GM18499 (cell line): ENCODE results near the gene WDFY4.

Source experiments
- ATAC-seq: cut with Tn5 transposase; IDR thresholded peaks from one replicate; pipeline ENCODE4 v1.9.1; 2021; ENCODE audit warnings: moderate number of reproducible peaks; ENCODE audit not compliant: insufficient read depth, unreplicated experiment

Gene WDFY4

DNA sequence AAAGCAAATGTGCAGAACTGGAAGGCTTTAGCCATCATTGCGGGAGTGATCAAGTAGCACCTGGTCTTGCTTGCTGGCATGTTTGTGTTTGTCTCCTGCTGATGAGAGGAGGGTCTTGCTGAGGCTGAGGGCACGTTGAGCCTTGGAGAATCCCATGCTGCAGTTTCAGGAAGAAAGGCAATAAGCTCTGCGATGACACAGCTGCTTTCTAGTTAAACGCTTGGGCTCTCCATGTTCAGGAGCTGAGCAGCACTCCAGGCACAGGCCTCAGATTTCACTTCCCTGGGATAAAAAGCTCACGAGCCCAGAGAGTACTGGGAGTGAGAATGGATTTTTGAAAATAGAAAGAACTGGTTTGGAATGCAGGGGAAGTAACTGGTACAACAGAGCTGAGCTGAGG is 154.2 kb downstream of the WDFY4 start:
- no peak for ATAC-seq

DNA sequence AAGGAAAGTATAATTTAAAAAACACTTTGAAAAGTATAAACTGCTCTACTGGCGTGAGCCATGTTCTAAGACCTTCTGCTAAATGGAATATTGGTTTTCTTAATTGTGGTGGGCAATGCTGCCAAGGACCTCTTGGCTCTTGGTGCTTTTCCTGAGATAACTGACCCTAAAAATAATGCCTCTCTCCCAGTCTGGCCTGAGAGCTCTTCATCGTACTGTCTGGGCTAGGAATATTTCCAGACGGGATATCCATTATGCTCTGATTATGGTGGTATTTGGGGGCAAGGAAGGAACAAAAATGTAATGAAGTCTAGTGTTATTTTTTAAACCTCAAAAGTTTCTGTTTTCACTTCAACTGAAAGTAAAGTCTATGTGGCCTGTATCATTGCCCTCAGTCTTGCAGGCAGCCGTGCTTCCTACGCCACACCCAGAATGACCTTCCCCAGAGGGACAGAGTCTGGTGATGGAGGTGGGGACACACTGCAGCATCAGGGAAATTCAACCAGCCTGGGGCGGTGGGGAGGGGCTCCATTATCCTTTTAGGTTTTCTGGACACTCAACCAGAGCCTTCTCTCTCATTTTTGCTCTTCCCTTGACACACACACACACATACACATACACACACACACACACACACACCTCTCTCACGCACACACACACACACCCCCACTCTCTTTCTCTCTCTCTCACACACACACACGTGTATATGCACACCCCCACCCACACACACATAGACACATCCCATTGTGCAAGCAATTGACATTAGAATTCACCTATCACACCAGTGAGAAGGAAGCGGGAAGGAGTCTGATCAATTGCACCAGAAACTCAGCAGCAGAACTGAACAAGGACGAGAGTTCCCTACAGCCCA is 155.4 kb downstream of the WDFY4 start:
- no peak for ATAC-seq

DNA sequence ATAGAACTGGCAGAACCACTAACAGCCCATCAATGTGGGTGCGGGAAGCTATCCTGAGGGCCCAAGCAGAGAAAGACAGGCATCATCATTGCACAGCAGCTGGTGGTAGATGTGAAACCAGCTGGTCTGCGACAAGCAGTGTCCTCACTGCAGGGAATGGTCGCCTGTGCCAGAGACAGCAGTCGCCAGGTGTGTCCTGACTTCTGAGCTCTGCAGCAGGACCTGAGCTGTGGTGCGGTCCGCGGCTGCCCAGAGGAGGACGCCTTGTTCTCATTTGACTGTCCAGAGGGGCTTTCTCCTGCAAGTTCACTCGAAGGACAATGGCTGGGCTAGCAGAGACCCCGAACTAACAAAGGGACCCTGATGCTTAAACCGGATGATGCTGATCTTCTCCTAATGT is 157.6 kb downstream of the WDFY4 start:
- ATAC-seq: no peak

DNA sequence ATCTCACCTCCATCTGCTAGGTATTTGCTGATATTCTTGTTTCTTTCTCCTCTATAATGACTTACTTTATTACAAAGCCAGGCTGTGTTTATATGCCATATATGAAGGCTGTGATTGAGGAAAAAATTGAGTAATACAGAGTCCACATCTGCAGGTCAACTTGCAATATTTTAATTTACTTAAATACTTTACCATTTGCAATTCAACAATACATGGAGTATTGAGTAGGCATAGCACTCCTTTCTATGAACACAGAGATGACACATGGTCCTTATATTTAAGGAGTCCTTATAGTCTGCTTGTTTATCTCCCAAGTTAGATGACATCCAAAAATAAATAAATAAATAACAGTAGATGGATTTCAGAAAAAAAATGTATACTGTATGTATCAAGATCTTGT is 158.5 kb downstream of the WDFY4 start:
- ATAC-seq: no peak

DNA sequence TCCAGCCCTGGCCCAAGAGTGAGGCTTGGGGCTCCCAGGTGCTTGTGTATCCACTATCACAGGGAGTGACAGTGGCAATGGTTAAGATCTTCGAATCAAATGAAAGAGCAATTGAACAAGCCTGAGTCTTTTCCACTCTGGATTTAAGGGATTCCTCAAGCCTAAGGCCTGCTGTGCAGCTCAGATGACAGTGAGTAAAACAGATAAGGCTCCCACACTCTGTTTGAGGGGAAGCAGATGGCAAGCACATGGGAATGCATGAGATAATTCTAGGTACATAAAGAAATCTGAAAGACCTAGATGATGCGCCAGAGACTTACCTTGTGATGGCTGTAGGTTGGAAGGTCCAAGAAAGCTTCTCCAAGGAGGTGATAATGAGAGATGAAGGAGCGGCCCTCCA is 159.9 kb downstream of the WDFY4 start:
- ATAC-seq: no peak

DNA sequence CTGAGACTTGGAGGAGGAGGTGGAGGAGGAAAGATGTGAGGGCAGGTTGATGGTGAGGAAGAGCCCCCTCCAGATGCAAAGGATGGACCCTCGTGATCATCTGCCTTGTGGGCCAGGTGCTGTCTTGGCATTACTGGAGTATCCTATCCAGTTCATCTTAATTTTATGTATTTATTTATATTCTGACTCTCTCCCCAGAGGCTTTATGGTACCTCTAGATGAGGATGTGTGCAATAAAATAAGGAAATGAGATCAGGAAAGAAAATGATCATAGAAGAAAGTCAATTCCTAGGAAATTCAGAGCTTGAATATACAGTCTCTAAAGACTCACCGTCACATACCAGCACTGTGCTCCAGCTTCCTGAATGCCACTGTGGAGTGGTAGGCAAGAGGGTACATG is 160.8 kb downstream of the WDFY4 start:
- no peak for ATAC-seq

DNA sequence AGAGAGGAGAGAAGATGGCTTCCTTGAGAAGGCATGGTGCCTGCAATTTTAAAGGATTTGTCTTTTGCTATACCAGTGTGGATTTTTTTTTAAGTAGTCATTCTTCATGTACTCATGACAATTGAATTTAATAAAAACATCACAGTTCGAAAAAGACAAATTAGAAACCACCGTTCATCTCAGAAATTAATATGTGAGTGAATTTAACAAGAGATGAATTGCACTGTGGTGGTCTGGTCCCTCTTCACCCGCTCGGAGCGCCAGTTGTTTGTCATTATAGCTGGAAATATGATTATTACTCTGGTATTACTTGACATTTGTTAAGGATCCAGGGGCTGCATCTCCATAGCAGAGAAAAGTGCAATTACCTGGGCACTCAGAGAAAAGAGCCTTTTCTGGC is 163.0 kb downstream of the WDFY4 start:
- no peak for ATAC-seq

DNA sequence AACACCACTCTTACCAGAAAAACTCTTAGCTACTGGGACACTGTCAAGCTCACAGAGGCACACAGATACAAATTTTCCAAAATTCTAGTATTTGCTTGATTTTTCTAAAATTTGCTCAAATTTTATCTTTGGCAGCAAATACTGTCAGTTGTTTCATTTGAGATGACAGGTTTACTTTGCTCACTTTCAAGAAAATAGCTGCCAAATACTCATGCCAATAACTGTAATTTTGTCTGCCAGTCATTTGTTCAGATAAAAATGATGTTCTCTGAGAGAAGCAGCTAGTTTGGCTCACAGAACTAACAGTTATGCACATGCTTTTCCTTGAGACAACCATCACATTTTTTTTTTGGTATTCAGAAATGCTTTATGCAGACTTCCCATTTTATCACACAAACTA is 172.2 kb downstream of the WDFY4 start:
- ATAC-seq: no peak

DNA sequence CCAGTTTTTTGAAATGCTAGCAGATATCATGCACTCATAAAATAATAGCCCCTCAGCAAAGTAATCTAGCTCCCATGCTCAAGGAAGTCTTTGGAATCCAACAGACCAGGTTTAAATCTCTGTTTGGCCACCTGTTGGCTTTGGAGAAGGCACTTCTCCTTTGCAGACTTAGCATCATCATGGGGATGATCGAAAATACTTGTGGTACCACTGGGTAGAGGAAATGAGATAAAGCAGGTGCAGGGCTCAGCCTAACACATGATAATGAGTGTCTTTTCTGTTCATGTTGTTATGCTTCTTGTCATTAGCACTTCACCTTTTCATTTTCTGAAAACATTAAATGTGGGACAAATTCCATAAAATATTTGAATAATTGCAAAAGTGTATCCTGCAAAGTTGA is 187.6 kb downstream of the WDFY4 start:
- ATAC-seq: no peak

DNA sequence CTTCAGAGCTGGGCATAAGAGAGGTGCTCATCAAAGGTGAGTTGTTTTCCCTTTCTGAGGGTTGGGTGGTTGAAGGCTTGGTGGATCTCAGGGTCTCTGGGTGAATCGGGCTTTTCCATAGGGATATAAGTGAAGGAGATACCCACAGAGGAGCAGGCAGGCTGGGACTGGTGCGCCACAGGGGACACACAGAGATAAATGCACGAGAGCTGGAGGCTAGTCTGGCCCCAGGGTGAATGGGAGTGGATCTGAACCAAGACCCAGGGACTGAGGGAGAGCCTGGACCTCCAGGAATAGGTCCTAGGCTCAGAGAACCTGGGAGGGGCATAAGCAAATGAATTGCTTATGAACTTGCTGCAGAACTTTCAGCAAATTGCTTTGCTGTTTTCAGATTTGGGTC is 193.4 kb downstream of the WDFY4 start:
- no peak for ATAC-seq

DNA sequence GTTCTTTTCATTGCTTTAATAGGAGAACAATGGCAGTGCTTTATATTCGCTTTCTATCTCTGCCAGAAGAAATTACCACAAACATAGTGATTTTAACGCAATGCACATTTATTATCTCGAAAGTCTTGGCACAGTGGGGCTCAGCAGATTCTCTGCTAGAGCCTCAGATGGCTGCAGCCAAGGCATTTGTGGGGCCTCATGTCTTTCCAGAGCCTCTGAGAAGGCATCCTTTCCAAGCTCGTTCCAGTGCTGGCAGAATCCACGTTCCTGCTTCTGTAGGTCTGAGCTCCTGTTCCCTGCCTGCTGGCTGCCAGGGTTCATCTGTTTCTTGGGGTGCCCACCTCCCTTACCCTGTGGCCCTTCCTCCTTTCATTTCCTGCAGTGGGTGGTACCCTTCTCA is 194.8 kb downstream of the WDFY4 start:
- ATAC-seq: no peak

DNA sequence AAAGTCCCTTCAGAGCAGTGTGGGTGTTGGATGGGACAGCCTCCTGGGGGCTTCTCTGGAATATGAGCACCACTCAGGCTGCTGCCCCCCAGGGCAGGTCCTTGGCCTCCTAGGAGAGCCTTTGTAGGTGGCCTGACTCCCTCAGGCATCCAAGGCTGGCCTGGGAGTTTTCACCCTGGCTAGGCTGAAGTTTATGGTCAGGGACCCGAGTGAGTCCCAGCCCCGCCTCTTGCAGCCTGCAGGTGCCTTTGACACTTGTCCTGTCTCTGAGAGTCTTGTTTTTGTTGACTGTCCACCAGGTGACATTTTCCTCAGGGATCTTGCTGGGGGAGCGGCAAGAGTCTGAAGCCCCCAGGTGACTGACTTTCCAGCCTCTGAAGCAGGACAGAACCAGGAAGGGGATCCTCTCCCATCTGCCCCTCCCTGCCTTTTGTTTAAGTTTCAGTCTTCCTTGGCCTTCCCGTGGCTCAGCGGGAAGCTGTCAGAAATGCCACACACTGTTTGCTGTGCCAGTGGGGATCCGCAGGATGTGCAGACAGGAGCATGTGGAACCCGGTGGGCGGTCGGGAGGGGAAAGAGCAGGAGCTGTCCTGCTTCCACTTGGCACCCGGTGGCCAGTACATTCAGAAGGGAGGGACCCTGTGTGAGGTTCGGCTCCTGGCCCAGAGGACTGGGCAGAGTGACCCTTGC is 195.5 kb downstream of the WDFY4 start:
- ATAC-seq: no peak

DNA sequence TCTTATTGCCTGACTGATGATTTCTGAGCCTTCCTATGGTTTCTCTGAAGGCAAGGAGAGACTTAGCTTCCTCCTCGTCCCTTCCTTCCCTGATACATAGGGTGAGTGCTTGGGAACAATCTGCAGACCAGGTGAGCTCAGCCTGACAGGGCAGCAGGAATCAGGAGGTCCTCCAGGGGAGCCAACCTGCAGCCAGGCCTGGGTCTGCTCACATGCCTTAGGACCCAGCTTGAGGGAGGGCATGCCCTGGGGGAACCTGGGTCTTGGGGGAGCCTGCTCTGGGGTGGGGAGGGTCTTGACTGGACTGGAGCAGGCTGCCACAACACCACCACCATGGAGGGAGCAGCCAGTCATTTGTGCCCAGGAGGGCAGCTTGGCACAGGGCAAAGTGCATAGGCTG is 197.3 kb downstream of the WDFY4 start:
- ATAC-seq: no peak

DNA sequence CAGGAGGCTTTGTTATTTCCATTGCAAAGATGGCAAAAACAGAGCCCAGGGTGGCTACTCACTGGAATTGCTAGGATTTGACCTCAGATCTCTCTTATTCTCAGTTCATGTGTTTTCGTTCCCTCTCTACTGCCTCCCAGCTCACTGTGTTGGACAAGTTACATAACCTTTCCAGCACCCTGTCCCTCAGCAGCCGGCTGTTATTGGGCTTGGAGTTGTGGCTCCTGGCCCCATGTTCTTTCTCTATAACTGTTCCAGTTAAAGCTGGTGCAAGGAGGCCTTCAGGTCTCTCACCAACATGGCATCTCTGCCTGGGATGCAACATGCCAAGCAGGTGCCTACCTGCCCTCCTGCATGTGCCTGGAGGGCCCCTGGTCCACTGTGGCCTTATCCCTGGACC is 198.2 kb downstream of the WDFY4 start:
- no peak for ATAC-seq

DNA sequence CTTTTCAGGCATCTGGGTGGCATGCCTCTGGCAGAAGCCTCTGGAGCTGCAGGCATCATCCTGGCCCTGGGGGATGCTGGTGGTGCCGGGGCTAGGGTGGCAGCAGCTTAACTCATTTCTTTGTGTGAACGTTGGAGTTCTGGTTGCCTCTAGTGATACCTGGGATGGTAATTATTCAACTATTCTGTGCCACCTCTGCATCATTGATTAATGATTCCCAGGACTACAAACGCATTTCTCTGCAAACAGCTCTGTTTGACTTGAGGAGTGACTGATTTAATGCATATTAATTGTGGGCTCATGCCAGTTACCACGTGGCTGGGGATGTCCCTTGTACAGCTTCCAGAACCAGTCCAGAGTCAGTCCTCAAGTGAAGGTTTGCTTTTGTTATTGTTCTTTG is 199.0 kb downstream of the WDFY4 start:
- ATAC-seq: no peak

DNA sequence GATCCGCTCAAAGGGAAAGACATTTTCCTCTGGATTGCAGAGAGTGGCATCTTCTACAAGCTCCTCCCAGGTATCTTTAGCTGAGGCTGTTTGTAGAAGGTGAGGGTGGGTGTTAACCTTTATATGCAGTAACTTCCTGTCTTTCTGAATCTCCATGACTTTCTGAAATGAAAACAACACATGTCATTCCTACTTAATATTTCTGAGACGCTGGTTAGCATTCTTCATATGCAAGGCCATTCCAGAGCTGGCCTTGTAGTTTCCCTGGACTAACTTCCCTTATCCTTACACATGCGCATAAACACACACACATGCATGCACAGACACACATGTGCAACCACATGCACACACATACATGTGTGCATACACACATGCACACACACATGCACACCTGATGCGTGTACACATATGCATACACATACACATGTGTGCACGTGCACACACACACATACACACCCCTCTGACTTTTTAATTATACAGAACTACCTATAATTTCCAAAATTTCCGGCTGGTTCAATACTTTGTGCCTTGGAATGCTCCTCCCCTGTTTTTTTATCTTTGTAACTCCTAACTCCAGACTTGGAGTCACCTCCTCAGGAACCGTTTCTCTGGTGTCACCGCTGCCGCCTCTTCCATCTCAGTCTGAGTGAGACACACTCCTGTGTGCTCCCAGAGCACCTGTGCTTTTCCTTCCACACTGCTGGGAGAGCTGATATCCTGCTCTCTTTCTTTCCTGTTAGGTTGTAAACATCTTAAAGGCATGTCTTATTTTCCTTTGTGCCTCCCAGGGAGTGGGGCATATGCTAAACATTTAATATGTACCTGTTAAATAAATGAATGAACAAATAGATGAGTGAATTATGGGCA is 199.7 kb downstream of the WDFY4 start:
- no peak for ATAC-seq

DNA sequence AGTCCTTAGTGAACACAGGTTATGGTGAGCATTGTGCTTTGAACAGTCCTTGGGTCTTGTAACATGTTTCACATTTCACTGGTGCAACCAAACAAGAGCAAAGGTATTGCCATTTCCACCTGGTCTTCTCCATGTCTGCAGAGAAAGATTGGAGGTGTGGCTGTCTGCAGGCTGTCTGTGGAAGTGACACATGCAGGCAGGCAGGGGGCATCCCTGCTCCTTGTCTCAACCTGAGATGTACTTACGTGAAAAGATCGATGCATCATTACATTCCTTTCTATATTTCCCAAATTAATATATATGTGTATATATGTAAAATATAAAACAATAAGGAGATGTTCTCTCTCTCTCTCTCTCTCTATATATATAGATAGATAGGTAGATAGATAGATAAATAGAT is 200.7 kb downstream of the WDFY4 start:
- ATAC-seq: no peak

DNA sequence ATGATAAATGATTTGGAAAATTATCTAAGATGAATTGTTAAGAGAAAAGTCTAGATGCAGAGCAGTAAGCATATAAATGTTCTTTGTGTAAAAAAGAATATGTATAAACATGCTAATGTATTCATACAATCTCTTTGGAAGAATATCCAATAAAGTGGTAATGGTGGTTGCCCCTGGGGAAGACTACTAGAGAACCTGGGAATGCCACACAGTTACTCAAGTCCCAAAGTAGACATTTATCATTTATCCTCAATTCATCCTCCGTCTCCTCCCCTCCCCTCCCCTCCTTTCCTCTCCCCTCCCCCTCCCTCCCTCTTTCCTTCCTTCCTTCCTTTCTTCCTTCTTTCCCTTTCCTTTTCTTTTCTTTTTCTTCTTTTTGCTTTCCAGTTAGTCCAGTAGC is 203.3 kb downstream of the WDFY4 start:
- ATAC-seq: no peak

DNA sequence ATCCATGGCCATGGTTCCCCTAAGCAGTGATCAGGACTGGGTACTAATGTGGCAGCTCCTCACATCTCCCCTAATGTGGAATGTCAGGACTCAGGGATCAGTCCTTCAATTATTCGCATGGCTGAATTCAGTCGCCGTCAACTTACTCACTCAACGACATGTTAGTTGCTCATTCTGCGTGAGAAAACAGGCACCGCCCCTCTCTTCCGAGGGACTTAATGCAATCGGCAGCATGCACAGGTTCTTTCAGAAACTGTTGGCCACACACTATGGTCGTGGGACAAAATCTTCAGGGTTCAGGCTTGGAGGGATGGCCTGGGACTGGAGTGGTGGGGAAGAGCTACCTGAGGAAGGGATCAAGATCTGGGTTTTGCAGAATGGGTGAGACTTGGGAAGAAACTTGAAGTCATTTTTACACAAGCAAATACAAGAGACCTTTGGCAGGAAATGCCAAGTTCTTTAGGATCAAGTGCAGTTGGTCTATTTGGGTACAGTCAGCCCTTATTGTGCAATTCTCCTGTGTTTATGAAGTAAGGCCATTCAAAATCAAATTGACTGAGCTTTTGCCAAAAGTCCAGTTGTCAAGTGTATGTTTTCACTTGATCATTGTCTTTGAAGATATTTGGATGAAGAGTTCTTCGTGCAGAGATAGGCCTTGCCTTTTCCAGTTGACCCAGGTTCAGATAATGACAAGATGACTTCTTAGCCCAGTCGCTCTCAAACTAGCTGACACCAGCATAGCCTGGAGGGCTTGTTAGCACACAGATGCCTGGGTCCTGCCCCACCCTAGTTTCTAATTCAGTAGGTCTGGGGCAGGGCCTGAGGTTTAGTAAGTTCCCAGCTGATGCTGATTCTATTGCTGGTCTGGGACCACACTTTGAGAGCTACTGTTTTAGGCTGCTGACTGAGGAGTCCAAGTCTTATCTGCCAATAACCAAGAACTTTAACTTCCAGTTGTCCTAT is 206.5 kb downstream of the WDFY4 start:
- ATAC-seq: no peak
